Measurements from ENCODE around the gene LPAR2.

The LPAR2 gene

GRCh38 chr19:19643158-19644053, 15.4 kb upstream of the LPAR2 start, which contains the start of gene GMIP:
TSS of gene GMIP (minus strand) at chr19:19643657. CDS start at chr19:19643529, 128 bp downstream.
- peak; percentile 97 for TF ChIP-seq CTCF (IDR thresholded peaks at IDR 0.05)
- peaks cover 5% of the 10 kb centered on the region for H3K4me1 ChIP-seq
- H3K27ac ChIP-seq = no peak within 1 kb of the TSS
- no peaks in the 10 kb centered on the region for H3K79me2 ChIP-seq
- peak within 1 kb of the TSS; percentile 79 for H2AFZ ChIP-seq
- H3K27me3 ChIP-seq (ENCODE audit: control insufficient read depth, insufficient read depth, low read length) = no peaks in the 10 kb centered on the region
- no peak within 1 kb of the TSS for H3K9ac ChIP-seq
- peak within 1 kb of the TSS; percentile 67 for H3K4me3 ChIP-seq (ENCODE audit: low read depth, low read length)
- H3K9me3 ChIP-seq (ENCODE audit: control insufficient read depth, low read length) = no peaks in the 10 kb centered on the region
- peak within 1 kb of the TSS; percentile 92 for H3K4me2 ChIP-seq (ENCODE audit: low read length)
- H3K36me3 ChIP-seq (ENCODE audit: control insufficient read depth, insufficient read depth, low read length) = no peaks in the 10 kb centered on the region

- H3K36me3 ChIP-seq (ENCODE audit: control insufficient read depth, insufficient read depth, low read length) = no peaks in the 10 kb centered on the region
- no peak overlapping the region for H3K9ac ChIP-seq
- peak overlapping the region; percentile 79 for H2AFZ ChIP-seq
- H3K79me2 ChIP-seq = no peaks in the 10 kb centered on the region
- H3K4me2 ChIP-seq (ENCODE audit: low read length) = peak overlapping the region; percentile 92
- no peaks in the 10 kb centered on the region for H3K27me3 ChIP-seq (ENCODE audit: control insufficient read depth, insufficient read depth, low read length)
- H3K27ac ChIP-seq = no peak overlapping the region
- TF ChIP-seq CTCF (IDR thresholded peaks at IDR 0.05) = no peak
- peak overlapping the region; percentile 67 for H3K4me3 ChIP-seq (ENCODE audit: low read depth, low read length)
- peaks cover 5% of the 10 kb centered on the region for H3K4me1 ChIP-seq
- H3K9me3 ChIP-seq (ENCODE audit: control insufficient read depth, low read length) = no peaks in the 10 kb centered on the region
Measured at GRCh38 chr19:19642506-19643157, 14.6 kb upstream of the LPAR2 start.

GRCh38 chr19:19637523-19638251, 9.7 kb upstream of the LPAR2 start:
- Histone ChIP-seq H3K4me3 (ENCODE audit: low read depth, low read length) (no peak overlapping the region), H3K4me1 (peaks cover 9% of the 10 kb centered on the region), H3K27ac (no peak overlapping the region), H3K27me3 (ENCODE audit: control insufficient read depth, insufficient read depth, low read length) (no peaks in the 10 kb centered on the region), H2AFZ (peak overlapping the region; percentile 90), H3K79me2 (no peaks in the 10 kb centered on the region), H3K9ac (no peak overlapping the region), H3K4me2 (ENCODE audit: low read length) (peak overlapping the region; percentile 31), H3K9me3 (ENCODE audit: control insufficient read depth, low read length) (no peaks in the 10 kb centered on the region), H3K36me3 (ENCODE audit: control insufficient read depth, insufficient read depth, low read length) (no peaks in the 10 kb centered on the region)
- no peak for TF ChIP-seq CTCF (IDR thresholded peaks at IDR 0.05)

GRCh38 chr19:19637186-19637522, 9.1 kb upstream of the LPAR2 start:
- H3K9ac ChIP-seq = no peak overlapping the region
- no peak overlapping the region for H3K4me3 ChIP-seq (ENCODE audit: low read depth, low read length)
- no peaks in the 10 kb centered on the region for H3K79me2 ChIP-seq
- no peaks in the 10 kb centered on the region for H3K9me3 ChIP-seq (ENCODE audit: control insufficient read depth, low read length)
- H3K27ac ChIP-seq = peak overlapping the region; percentile 56
- no peaks in the 10 kb centered on the region for H3K27me3 ChIP-seq (ENCODE audit: control insufficient read depth, insufficient read depth, low read length)
- TF ChIP-seq CTCF (IDR thresholded peaks at IDR 0.05) = no peak
- H3K4me1 ChIP-seq = peaks cover 9% of the 10 kb centered on the region
- no peaks in the 10 kb centered on the region for H3K36me3 ChIP-seq (ENCODE audit: control insufficient read depth, insufficient read depth, low read length)
- H3K4me2 ChIP-seq (ENCODE audit: low read length) = peak overlapping the region; percentile 31
- peak overlapping the region; percentile 90 for H2AFZ ChIP-seq
